Measurements from ENCODE around the gene RET. TPM values are rescaled to one million over a fixed set of nuclear protein-coding genes. Genes with fewer than 3 reads are reported as not detected.

RET gene
- total RNA-seq (2021; ENCODE audit: unreplicated experiment) (81.1 TPM), Bru-seq, nascent RNA (percentile 67 among the genes with signal in this experiment), BruChase-seq, experiment 1, labeled RNA remaining after a 2-hour chase (percentile 69 among the genes with signal in this experiment), BruChase-seq, experiment 2, labeled RNA remaining after a 6-hour chase (percentile 76 among the genes with signal in this experiment)
- polyA plus RNA-seq (2012; ENCODE audit: insufficient read length) = 134 TPM
- long read RNA-seq, full-length matches to known transcripts = 30 of 150 reads
- long read RNA-seq, partial matches to known transcripts = 83 of 150 reads
- long read RNA-seq, other reads (novel, unspliced or antisense) = 37 of 150 reads

DNA sequence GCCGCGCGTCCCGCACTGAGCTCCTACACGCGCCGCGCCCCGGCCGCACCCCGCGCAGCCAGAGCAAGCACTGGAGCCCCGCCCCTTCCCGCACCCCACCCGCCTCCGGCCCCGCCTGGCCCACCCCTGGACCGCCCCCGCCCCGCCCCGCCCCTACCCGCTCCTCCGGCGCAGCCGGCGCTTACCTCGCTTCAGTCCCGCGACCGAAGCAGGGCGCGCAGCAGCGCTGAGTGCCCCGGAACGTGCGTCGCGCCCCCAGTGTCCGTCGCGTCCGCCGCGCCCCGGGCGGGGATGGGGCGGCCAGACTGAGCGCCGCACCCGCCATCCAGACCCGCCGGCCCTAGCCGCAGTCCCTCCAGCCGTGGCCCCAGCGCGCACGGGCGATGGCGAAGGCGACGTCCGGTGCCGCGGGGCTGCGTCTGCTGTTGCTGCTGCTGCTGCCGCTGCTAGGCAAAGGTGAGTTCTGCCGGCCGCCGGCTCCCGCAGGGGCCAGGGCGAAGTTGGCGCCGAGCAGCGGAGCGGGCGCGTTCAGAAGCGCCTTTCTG, at the start of gene RET:
TSS of gene RET (plus strand) at position 194 of the 545 bp plus-strand sequence. CDS start at position 384, 190 bp downstream.
- CTCF ChIA-PET = interaction anchor here (0.6 to 0.7 kb wide), 5 partner anchors 48 to 688 kb away, joined by 4 to 8 read pairs (median 6); no protein-coding TSS in a partner anchor
- H3K27ac ChIP-seq (ENCODE audit: low read length) = peak within 1 kb of the TSS; percentile 12; the same call in 1 of the 2 replicates
- DNase-seq (ENCODE audit: low read depth, low spot score) (no peak), ATAC-seq (peak; percentile 77)
- in situ Hi-C loops (cut with HindIII; ENCODE audit: low pct_unique_long_range_greater_than_20kb, low sequenced_read_pairs) (no loop called here), intact Hi-C loops (cut with micrococcal nuclease; ENCODE audit: unreplicated experiment) (no loop called here)
- H3K36me3 ChIP-seq (ENCODE audit: control insufficient read depth, insufficient read depth, low read length) = no peaks in the 10 kb centered on the region
- TF ChIP-seq SIN3A (IDR thresholded peaks at IDR 0.05; ENCODE audit: borderline replicate concordance, insufficient read depth, low read depth, low read length) (no peak), POLR2AphosphoS5 (IDR thresholded peaks at IDR 0.05; ENCODE audit: low read depth, low read length) (no peak), TCF7L2 (IDR thresholded peaks at IDR 0.05; ENCODE audit: low read depth, low read length) (no peak)
- TF ChIP-seq, protein P1, sequence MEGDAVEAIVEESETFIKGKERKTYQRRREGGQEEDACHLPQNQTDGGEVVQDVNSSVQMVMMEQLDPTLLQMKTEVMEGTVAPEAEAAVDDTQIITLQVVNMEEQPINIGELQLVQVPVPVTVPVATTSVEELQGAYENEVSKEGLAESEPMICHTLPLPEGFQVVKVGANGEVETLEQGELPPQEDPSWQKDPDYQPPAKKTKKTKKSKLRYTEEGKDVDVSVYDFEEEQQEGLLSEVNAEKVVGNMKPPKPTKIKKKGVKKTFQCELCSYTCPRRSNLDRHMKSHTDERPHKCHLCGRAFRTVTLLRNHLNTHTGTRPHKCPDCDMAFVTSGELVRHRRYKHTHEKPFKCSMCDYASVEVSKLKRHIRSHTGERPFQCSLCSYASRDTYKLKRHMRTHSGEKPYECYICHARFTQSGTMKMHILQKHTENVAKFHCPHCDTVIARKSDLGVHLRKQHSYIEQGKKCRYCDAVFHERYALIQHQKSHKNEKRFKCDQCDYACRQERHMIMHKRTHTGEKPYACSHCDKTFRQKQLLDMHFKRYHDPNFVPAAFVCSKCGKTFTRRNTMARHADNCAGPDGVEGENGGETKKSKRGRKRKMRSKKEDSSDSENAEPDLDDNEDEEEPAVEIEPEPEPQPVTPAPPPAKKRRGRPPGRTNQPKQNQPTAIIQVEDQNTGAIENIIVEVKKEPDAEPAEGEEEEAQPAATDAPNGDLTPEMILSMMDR (IDR thresholded peaks at IDR 0.05) = no peak
- TF ChIP-seq, protein P2, sequence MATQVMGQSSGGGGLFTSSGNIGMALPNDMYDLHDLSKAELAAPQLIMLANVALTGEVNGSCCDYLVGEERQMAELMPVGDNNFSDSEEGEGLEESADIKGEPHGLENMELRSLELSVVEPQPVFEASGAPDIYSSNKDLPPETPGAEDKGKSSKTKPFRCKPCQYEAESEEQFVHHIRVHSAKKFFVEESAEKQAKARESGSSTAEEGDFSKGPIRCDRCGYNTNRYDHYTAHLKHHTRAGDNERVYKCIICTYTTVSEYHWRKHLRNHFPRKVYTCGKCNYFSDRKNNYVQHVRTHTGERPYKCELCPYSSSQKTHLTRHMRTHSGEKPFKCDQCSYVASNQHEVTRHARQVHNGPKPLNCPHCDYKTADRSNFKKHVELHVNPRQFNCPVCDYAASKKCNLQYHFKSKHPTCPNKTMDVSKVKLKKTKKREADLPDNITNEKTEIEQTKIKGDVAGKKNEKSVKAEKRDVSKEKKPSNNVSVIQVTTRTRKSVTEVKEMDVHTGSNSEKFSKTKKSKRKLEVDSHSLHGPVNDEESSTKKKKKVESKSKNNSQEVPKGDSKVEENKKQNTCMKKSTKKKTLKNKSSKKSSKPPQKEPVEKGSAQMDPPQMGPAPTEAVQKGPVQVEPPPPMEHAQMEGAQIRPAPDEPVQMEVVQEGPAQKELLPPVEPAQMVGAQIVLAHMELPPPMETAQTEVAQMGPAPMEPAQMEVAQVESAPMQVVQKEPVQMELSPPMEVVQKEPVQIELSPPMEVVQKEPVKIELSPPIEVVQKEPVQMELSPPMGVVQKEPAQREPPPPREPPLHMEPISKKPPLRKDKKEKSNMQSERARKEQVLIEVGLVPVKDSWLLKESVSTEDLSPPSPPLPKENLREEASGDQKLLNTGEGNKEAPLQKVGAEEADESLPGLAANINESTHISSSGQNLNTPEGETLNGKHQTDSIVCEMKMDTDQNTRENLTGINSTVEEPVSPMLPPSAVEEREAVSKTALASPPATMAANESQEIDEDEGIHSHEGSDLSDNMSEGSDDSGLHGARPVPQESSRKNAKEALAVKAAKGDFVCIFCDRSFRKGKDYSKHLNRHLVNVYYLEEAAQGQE (IDR thresholded peaks at IDR 0.05; ENCODE audit: insufficient read depth in 1 of 2, low read depth in 2 of 2, low read length in 1 of 2) = no peak
- H3K27me3 ChIP-seq (ENCODE audit: control insufficient read depth, insufficient read depth, low read length) = no peaks in the 10 kb centered on the region
- H3K4me3 ChIP-seq (ENCODE audit: low read depth in 2 of 2, low read length in 2 of 2) = peak within 1 kb of the TSS; percentile 52 to 55
- BruUV-seq (replicated peaks) = no TSS peak
- no peaks in the 10 kb centered on the region for H3K9me3 ChIP-seq (ENCODE audit: control insufficient read depth, insufficient read depth, low read depth, low read length)
- POLR2A ChIA-PET = interaction anchor here (0.6 kb wide), 1 partner anchor 208 kb away, joined by 3 read pairs; no protein-coding TSS in a partner anchor
- H3K4me1 ChIP-seq (ENCODE audit: control insufficient read depth, insufficient read depth, low read length) = peaks cover 9% of the 10 kb centered on the region

DNA sequence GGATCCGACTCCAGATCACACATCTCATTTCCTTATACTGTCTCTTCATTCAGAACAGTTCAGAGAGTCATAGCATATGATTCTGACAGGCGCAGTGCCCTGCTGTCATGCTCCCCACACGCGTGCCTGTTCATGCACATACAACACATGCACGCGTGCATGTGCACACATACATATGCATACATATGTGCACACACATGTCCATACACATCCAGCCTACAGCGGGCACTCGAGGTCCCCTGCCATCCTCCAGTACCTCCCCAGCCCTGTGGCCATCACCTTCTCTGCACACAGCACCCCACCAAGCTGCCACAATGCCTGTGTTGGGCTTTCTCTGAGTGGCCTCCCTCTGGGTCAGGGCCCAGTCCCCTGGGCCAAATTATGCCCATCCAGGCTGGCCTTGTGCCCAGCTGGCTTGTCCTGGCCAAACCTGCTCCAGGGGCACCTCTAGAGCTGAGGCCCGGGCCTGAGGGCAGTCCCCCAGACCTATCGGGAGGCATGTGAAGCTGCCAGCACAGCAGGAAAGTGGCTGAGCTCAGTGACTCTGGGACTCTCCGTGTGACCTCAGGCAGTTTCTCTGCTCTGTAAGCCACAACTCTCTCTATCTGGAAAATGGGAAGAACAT, 49.4 kb upstream of the RET start:
- no TSS peak for BruUV-seq (replicated peaks)
- no peak overlapping the region for H3K27ac ChIP-seq (ENCODE audit: low read length)
- ChIA-PET CTCF (no interaction called here), POLR2A (no interaction called here)
- DNase-seq (ENCODE audit: low read depth, low spot score) (no peak), ATAC-seq (no peak)
- peaks cover 10% of the 10 kb centered on the region for H3K4me1 ChIP-seq (ENCODE audit: control insufficient read depth, insufficient read depth, low read length)
- intact Hi-C loops (cut with micrococcal nuclease; ENCODE audit: unreplicated experiment) = no loop called here
- no peaks in the 10 kb centered on the region for H3K36me3 ChIP-seq (ENCODE audit: control insufficient read depth, insufficient read depth, low read length)
- H3K27me3 ChIP-seq (ENCODE audit: control insufficient read depth, insufficient read depth, low read length) = no peaks in the 10 kb centered on the region
- H3K4me3 ChIP-seq (ENCODE audit: low read depth in 2 of 2, low read length in 2 of 2) = no peak overlapping the region
- H3K9me3 ChIP-seq (ENCODE audit: control insufficient read depth, insufficient read depth, low read depth, low read length) = no peaks in the 10 kb centered on the region
- in situ Hi-C loops (cut with HindIII; ENCODE audit: low pct_unique_long_range_greater_than_20kb, low sequenced_read_pairs) = no loop called here
- TF ChIP-seq, protein P1 (IDR thresholded peaks at IDR 0.05) = no peak
- TF ChIP-seq POLR2AphosphoS5 (IDR thresholded peaks at IDR 0.05; ENCODE audit: low read depth, low read length) (no peak), SIN3A (IDR thresholded peaks at IDR 0.05; ENCODE audit: borderline replicate concordance, insufficient read depth, low read depth, low read length) (no peak), TCF7L2 (IDR thresholded peaks at IDR 0.05; ENCODE audit: low read depth, low read length) (no peak)
- TF ChIP-seq, protein P2 (IDR thresholded peaks at IDR 0.05; ENCODE audit: insufficient read depth in 1 of 2, low read depth in 2 of 2, low read length in 1 of 2) = no peak

All from Panc1 (cell line).